GM21717 (cell line): ENCODE results near the gene AMOTL1.
"Not testable (repeated sequence)": the region's sequence is repeated elsewhere in the genome, so short reads cannot be mapped to it uniquely, and the experiment has no call there.

Experiments
- ATAC-seq: cut with Tn5 transposase; IDR thresholded peaks from one replicate; pipeline ENCODE4 v1.9.1; 2021; ENCODE audit warnings: mild to moderate bottlenecking, moderate library complexity; ENCODE audit not compliant: unreplicated experiment

Gene AMOTL1

GRCh38 chr11:94912806-94913205, 144.7 kb downstream of the AMOTL1 start:
- ATAC-seq: no peak

- ATAC-seq: not testable (repeated sequence)
Measured at GRCh38 chr11:94913718-94914394, 145.7 kb downstream of the AMOTL1 start.

GRCh38 chr11:94920311-94920710, 152.2 kb downstream of the AMOTL1 start:
- ATAC-seq: no peak

GRCh38 chr11:94922321-94923003, 154.3 kb downstream of the AMOTL1 start:
- no peak for ATAC-seq

- ATAC-seq: no peak
Measured at GRCh38 chr11:94923004-94923334, 154.8 kb downstream of the AMOTL1 start.

GRCh38 chr11:94924171-94924572, 156.0 kb downstream of the AMOTL1 start:
- no peak for ATAC-seq

- no peak for ATAC-seq
Measured at GRCh38 chr11:94924612-94925011, 156.5 kb downstream of the AMOTL1 start.

GRCh38 chr11:94925422-94926270, 157.5 kb downstream of the AMOTL1 start:
- no peak for ATAC-seq

GRCh38 chr11:94926271-94926625, 158.1 kb downstream of the AMOTL1 start:
- ATAC-seq: no peak
